Measurements from ENCODE around the gene CCNQ.

The CCNQ gene

GRCh38 chrX:153568451-153569011 lies 30.4 kb downstream of the CCNQ start:
- no peak overlapping the region for H3K4me3 ChIP-seq (ENCODE audit: low read length)
- DNase-seq (ENCODE audit: low read depth): no peak
- no peak for TF ChIP-seq CTCF (IDR thresholded peaks at IDR 0.05; ENCODE audit: insufficient read depth, low read depth, low read length, missing control alignments)

GRCh38 chrX:153565996-153566580 lies 32.9 kb downstream of the CCNQ start:
- no peak overlapping the region for H3K4me3 ChIP-seq (ENCODE audit: low read length)
- no peak for DNase-seq (ENCODE audit: low read depth)
- TF ChIP-seq CTCF (IDR thresholded peaks at IDR 0.05; ENCODE audit: insufficient read depth, low read depth, low read length, missing control alignments): no peak

GRCh38 chrX:153564047-153564606 lies 34.8 kb downstream of the CCNQ start:
- no peak for TF ChIP-seq CTCF (IDR thresholded peaks at IDR 0.05; ENCODE audit: insufficient read depth, low read depth, low read length, missing control alignments)
- no peak overlapping the region for H3K4me3 ChIP-seq (ENCODE audit: low read length)
- DNase-seq (ENCODE audit: low read depth): no peak

GRCh38 chrX:153562546-153562945 lies 36.4 kb downstream of the CCNQ start:
- TF ChIP-seq CTCF (IDR thresholded peaks at IDR 0.05; ENCODE audit: insufficient read depth, low read depth, low read length, missing control alignments): no peak
- no peak overlapping the region for H3K4me3 ChIP-seq (ENCODE audit: low read length)
- DNase-seq (ENCODE audit: low read depth): no peak

- TF ChIP-seq CTCF (IDR thresholded peaks at IDR 0.05; ENCODE audit: insufficient read depth, low read depth, low read length, missing control alignments): no peak
- no peak for DNase-seq (ENCODE audit: low read depth)
- H3K4me3 ChIP-seq (ENCODE audit: low read length): no peak overlapping the region
Observed at GRCh38 chrX:153561337-153561736, 37.6 kb downstream of the CCNQ start.

- no peak overlapping the region for H3K4me3 ChIP-seq (ENCODE audit: low read length)
- no peak for DNase-seq (ENCODE audit: low read depth)
- no peak for TF ChIP-seq CTCF (IDR thresholded peaks at IDR 0.05; ENCODE audit: insufficient read depth, low read depth, low read length, missing control alignments)
Observed at GRCh38 chrX:153560466-153560865, 38.5 kb downstream of the CCNQ start.

- TF ChIP-seq CTCF (IDR thresholded peaks at IDR 0.05; ENCODE audit: insufficient read depth, low read depth, low read length, missing control alignments): no peak
- H3K4me3 ChIP-seq (ENCODE audit: low read length): no peak overlapping the region
- no peak for DNase-seq (ENCODE audit: low read depth)
Observed at GRCh38 chrX:153560000-153560399, 38.9 kb downstream of the CCNQ start.
